ENCODE data around the gene KRTAP12-3. TPM values are rescaled to one million over a fixed set of nuclear protein-coding genes. Genes with fewer than 3 reads are reported as not detected.

The KRTAP12-3 gene
- polyA plus RNA-seq, 1 donor from 2014 or later: not detected

- Histone ChIP-seq H3K79me2 (replicated peaks; ENCODE audit: insufficient read depth, low read length) (no peaks in the 10 kb centered on the region), H3K4me3 (ENCODE audit: low read length) (no peak overlapping the region), H2AFZ (ENCODE audit: low read depth, low read length) (no peak overlapping the region), H4K20me1 (ENCODE audit: insufficient read depth) (no peaks in the 10 kb centered on the region), H3K27me3 (ENCODE audit: insufficient read depth, low read depth, low read length) (peaks cover 19% of the 10 kb centered on the region), H3K9me2 (ENCODE audit: insufficient read depth, low read length) (no peaks in the 10 kb centered on the region), H3K9ac (ENCODE audit: low read length) (no peak overlapping the region), H3K9me3 (ENCODE audit: low read length) (no peaks in the 10 kb centered on the region), H3K27ac (ENCODE audit: low read length) (no peak overlapping the region), H3K4me2 (ENCODE audit: low read length) (no peak overlapping the region), H3K36me3 (ENCODE audit: insufficient read depth, low read length) (no peaks in the 10 kb centered on the region), H3F3A (ENCODE audit: insufficient read depth, low read length, poor library complexity, severe bottlenecking) (no peaks in the 10 kb centered on the region)
- no peak for TF ChIP-seq RAD21 (conservative IDR thresholded peaks at IDR 0.05)
- no peak for TF ChIP-seq SMC3 (conservative IDR thresholded peaks at IDR 0.05; ENCODE audit: poor library complexity)
- no peak for TF ChIP-seq POLR2AphosphoS5 (IDR thresholded peaks at IDR 0.05)
- no peak for TF ChIP-seq REST (IDR thresholded peaks at IDR 0.05; ENCODE audit: borderline replicate concordance)
- TF ChIP-seq EP300 (conservative IDR thresholded peaks at IDR 0.05; ENCODE audit: poor library complexity, severe bottlenecking): no peak
- no peak for TF ChIP-seq MXI1 (conservative IDR thresholded peaks at IDR 0.05; ENCODE audit: poor library complexity, severe bottlenecking)
- no peak for TF ChIP-seq EZH2 (IDR thresholded peaks at IDR 0.05; ENCODE audit: borderline replicate concordance, insufficient read depth, low read length, poor library complexity, severe bottlenecking)
- TF ChIP-seq CTCF (IDR thresholded peaks at IDR 0.05; ENCODE audit: poor library complexity, severe bottlenecking): no peak
- no peak for TF ChIP-seq TAF1 (IDR thresholded peaks at IDR 0.05; ENCODE audit: low read depth)
These were observed 43.3 kb downstream of the KRTAP12-3 start for GRCh38 chr21:44701023-44701400.

DNA sequence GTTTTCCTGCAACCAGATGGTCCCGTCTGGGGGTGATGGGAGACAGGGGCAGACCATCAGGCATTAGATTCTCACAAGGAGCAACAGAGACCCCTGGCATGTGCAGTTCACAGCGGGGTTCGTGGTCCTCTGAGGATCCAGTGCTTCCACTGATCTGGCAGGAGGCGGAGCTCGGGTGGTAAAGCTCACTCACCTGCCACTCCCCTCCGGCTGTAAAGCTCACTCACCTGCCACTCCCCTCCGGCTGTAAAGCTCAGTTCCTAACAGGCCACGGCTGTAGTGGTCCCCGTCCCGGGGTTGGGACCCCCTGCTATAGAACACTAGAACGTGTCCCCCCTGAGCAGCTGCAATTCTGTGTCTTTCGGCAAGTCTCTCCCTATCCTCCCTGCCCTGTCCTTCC lies 43.8 kb downstream of the KRTAP12-3 start:
- TF ChIP-seq POLR2AphosphoS5 (IDR thresholded peaks at IDR 0.05) (no peak), SMC3 (conservative IDR thresholded peaks at IDR 0.05; ENCODE audit: poor library complexity) (no peak), CTCF (IDR thresholded peaks at IDR 0.05; ENCODE audit: poor library complexity, severe bottlenecking) (no peak), EZH2 (IDR thresholded peaks at IDR 0.05; ENCODE audit: borderline replicate concordance, insufficient read depth, low read length, poor library complexity, severe bottlenecking) (no peak), EP300 (conservative IDR thresholded peaks at IDR 0.05; ENCODE audit: poor library complexity, severe bottlenecking) (no peak), RAD21 (conservative IDR thresholded peaks at IDR 0.05) (no peak), TAF1 (IDR thresholded peaks at IDR 0.05; ENCODE audit: low read depth) (no peak), MXI1 (conservative IDR thresholded peaks at IDR 0.05; ENCODE audit: poor library complexity, severe bottlenecking) (no peak), REST (IDR thresholded peaks at IDR 0.05; ENCODE audit: borderline replicate concordance) (no peak)
- Histone ChIP-seq H3K9ac (ENCODE audit: low read length) (no peak overlapping the region), H3K27ac (ENCODE audit: low read length) (no peak overlapping the region), H2AFZ (ENCODE audit: low read depth, low read length) (no peak overlapping the region), H3K9me3 (ENCODE audit: low read length) (no peaks in the 10 kb centered on the region), H3K4me3 (ENCODE audit: low read length) (no peak overlapping the region), H3K36me3 (ENCODE audit: insufficient read depth, low read length) (no peaks in the 10 kb centered on the region), H3K79me2 (replicated peaks; ENCODE audit: insufficient read depth, low read length) (no peaks in the 10 kb centered on the region), H3K4me2 (ENCODE audit: low read length) (no peak overlapping the region), H4K20me1 (ENCODE audit: insufficient read depth) (no peaks in the 10 kb centered on the region), H3K27me3 (ENCODE audit: insufficient read depth, low read depth, low read length) (peaks cover 24% of the 10 kb centered on the region), H3K9me2 (ENCODE audit: insufficient read depth, low read length) (no peaks in the 10 kb centered on the region), H3F3A (ENCODE audit: insufficient read depth, low read length, poor library complexity, severe bottlenecking) (no peaks in the 10 kb centered on the region)

Data from neural cell (in vitro differentiated cells).